ENCODE data around the gene COPS3. TPM values are rescaled to one million over a fixed set of nuclear protein-coding genes. Genes with fewer than 3 reads are reported as not detected.
A peak's percentile ranks its signal among the peaks of the same experiment; 100 is the strongest.

COPS3 gene
- total RNA-seq, result 100 to 1,000 TPM; 154 to 163 (median 161) TPM

- peaks cover 13% of the 10 kb centered on the region for H3K36me3 Mint-ChIP-seq (ENCODE audit: insufficient read depth)
- no peaks in the 10 kb centered on the region for H3K9me3 Mint-ChIP-seq
- peaks cover 32% of the 10 kb centered on the region for H3K4me1 Mint-ChIP-seq (ENCODE audit: low read depth)
- peak within 1 kb of the TSS; percentile 95 for H3K4me3 Mint-ChIP-seq
- ATAC-seq, result peak; percentile 93 to 95
- DNase-seq, result peak; percentile 96
- H3K27me3 Mint-ChIP-seq (ENCODE audit: low read depth), result no peaks in the 10 kb centered on the region
Observed at GRCh38 chr17:17280613-17281549, at the start of gene COPS3. TSS of gene COPS3 (minus strand) at chr17:17281246. CDS start at chr17:17281186, 60 bp downstream.

GRCh38 chr17:17328251-17328650 is 47.2 kb upstream of the COPS3 start:
- H3K27me3 Mint-ChIP-seq (ENCODE audit: low read depth), result no peaks in the 10 kb centered on the region
- H3K4me3 Mint-ChIP-seq, result no peak overlapping the region
- no peaks in the 10 kb centered on the region for H3K9me3 Mint-ChIP-seq
- H3K36me3 Mint-ChIP-seq (ENCODE audit: insufficient read depth), result no peaks in the 10 kb centered on the region
- DNase-seq (no peak), ATAC-seq (no peak)
- no peaks in the 10 kb centered on the region for H3K4me1 Mint-ChIP-seq (ENCODE audit: low read depth)

GRCh38 chr17:17326275-17326875 is 45.3 kb upstream of the COPS3 start:
- Mint-ChIP-seq H3K36me3 (ENCODE audit: insufficient read depth) (no peaks in the 10 kb centered on the region), H3K9me3 (no peaks in the 10 kb centered on the region), H3K27me3 (ENCODE audit: low read depth) (no peaks in the 10 kb centered on the region), H3K4me1 (ENCODE audit: low read depth) (no peaks in the 10 kb centered on the region), H3K4me3 (no peak overlapping the region)
- ATAC-seq (no peak), DNase-seq (no peak)

DNA sequence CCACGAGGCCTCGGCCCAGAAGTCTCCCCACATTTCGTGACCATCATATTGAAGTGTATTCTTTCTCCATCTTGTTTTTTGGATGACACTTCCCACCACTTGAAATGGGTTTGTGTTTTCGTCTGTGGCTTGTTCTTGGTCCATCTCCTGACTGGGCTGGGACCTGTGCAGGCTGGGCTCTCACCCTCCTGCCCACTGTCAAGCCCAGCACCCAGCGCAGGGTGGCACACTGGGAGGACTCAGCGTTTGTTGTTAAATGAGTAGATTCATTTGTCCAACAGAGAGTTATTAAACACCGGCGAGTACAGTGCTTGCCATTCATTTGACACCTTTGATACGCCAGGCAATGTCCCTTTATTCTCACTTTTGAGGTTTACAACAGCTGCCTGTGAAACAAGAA is 44.8 kb upstream of the COPS3 start:
- ATAC-seq (no peak), DNase-seq (no peak)
- no peaks in the 10 kb centered on the region for H3K9me3 Mint-ChIP-seq
- no peaks in the 10 kb centered on the region for H3K36me3 Mint-ChIP-seq (ENCODE audit: insufficient read depth)
- no peaks in the 10 kb centered on the region for H3K27me3 Mint-ChIP-seq (ENCODE audit: low read depth)
- H3K4me3 Mint-ChIP-seq, result no peak overlapping the region
- no peaks in the 10 kb centered on the region for H3K4me1 Mint-ChIP-seq (ENCODE audit: low read depth)

- ATAC-seq (no peak), DNase-seq (no peak)
- Mint-ChIP-seq H3K27me3 (ENCODE audit: low read depth) (no peaks in the 10 kb centered on the region), H3K4me1 (ENCODE audit: low read depth) (no peaks in the 10 kb centered on the region), H3K9me3 (no peaks in the 10 kb centered on the region), H3K4me3 (no peak overlapping the region), H3K36me3 (ENCODE audit: insufficient read depth) (no peaks in the 10 kb centered on the region)
Observed at GRCh38 chr17:17325228-17325627, 44.2 kb upstream of the COPS3 start.

- no peaks in the 10 kb centered on the region for H3K36me3 Mint-ChIP-seq (ENCODE audit: insufficient read depth)
- DNase-seq (no peak), ATAC-seq (no peak)
- no peak overlapping the region for H3K4me3 Mint-ChIP-seq
- H3K4me1 Mint-ChIP-seq (ENCODE audit: low read depth), result no peaks in the 10 kb centered on the region
- H3K27me3 Mint-ChIP-seq (ENCODE audit: low read depth), result no peaks in the 10 kb centered on the region
- no peaks in the 10 kb centered on the region for H3K9me3 Mint-ChIP-seq
Observed at GRCh38 chr17:17324616-17325015, 43.6 kb upstream of the COPS3 start.

DNA sequence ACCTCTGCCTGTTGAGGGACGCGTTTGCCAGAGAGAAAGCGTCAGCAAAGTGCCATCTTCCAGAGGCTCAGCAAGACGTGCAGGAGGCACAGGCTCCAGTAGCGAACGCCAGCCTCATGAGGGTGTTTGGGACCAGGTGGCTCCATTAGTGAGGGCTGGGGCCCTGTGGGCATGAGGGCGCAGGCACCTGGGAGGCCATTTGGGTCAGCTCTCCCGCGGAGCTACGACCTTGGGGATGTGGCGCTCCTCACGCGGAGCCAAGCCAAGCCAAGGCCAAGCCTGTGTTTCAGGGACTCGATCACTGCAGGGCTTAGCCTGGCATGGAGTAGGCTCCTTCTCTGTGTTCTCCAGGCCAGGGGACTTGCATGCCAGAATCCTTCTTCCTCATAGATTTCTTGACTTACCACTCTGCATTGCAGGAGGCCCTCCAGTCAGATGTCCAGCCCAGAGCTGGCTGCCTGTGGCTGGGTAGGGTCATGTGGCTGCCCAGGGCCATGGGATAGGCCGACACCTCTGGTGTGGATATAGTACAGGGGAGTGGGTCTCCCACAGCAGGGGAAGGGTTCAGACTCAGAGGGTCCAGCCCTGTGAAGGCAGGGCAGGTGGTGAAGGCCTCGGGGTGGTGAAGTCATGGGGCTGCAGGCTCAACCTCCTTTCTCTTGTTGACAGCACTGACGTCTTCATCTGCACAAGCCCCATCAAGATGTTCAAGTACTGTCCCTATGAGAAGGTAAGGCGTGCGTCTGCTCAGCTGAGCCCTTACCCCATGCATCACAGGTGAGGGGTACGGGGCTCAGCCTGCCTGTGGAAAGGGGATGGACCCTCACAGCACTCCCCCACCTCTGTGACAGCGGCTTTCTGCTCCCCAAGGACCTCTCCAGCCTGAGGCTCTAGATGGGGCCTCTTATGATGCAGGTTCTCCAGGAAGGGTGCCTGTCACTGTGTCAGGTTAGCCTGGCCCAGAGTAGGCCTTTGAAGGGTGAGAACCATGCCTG is 41.8 kb upstream of the COPS3 start:
- DNase-seq (no peak), ATAC-seq (no peak)
- H3K36me3 Mint-ChIP-seq (ENCODE audit: insufficient read depth), result no peaks in the 10 kb centered on the region
- H3K27me3 Mint-ChIP-seq (ENCODE audit: low read depth), result no peaks in the 10 kb centered on the region
- H3K4me1 Mint-ChIP-seq (ENCODE audit: low read depth), result no peaks in the 10 kb centered on the region
- no peak overlapping the region for H3K4me3 Mint-ChIP-seq
- no peaks in the 10 kb centered on the region for H3K9me3 Mint-ChIP-seq

DNA sequence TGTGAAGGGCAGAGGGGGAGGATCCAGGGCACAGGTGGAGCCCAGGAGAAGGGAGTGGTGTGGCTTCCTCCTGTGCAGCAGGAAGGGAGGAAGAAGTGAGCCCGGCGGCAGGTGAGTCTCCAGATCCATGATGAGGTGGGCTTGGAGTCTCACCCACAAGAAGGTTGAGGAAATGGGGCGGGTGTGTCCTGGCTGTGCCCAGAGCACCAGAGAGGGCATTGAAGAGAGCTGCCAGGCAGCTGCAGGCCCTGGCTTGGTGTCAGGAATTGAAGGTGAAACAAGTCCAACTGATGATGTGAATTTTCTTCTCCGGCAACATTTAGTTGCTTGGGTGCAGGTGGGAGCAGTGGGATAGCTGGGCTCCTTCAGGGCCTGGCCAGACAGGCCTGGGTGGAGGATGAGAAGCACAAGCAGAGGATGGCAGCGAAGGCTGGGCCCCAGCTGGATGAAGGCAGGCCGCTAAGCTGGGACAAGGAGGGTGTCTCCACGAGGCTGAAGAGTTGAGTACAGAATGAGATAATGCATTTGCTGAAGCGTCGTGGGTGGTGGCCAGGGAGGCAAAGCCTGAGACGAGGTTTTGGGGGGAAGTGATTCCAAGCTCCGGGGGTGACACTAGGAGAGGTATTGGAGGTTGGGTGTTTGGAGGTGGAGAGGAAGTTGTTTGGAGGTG is 40.4 kb upstream of the COPS3 start:
- no peak overlapping the region for H3K4me3 Mint-ChIP-seq
- H3K27me3 Mint-ChIP-seq (ENCODE audit: low read depth), result no peaks in the 10 kb centered on the region
- ATAC-seq, result no peak
- DNase-seq, result no peak
- H3K9me3 Mint-ChIP-seq, result no peaks in the 10 kb centered on the region
- no peaks in the 10 kb centered on the region for H3K36me3 Mint-ChIP-seq (ENCODE audit: insufficient read depth)
- H3K4me1 Mint-ChIP-seq (ENCODE audit: low read depth), result no peaks in the 10 kb centered on the region

DNA sequence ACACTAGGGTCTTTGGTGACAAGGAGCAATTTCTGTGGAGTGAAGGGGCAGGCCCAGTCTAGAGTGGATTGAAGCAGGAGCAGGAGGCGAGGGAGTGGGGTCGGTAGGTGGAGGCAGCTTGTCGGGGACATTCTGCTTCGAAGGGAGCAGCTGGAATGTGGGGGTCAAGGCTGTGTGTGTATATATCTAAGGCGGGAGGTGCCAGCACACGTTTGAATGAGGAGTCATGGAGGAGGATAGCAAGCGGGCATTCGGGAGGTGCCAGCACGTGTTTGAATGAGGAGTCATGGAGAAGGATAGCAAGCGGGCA is 39.8 kb upstream of the COPS3 start:
- ATAC-seq, result no peak
- Mint-ChIP-seq H3K27me3 (ENCODE audit: low read depth) (no peaks in the 10 kb centered on the region), H3K4me1 (ENCODE audit: low read depth) (no peaks in the 10 kb centered on the region)

GRCh38 chr17:17320188-17320910 is 39.3 kb upstream of the COPS3 start:
- H3K9me3 Mint-ChIP-seq, result no peaks in the 10 kb centered on the region
- no peaks in the 10 kb centered on the region for H3K36me3 Mint-ChIP-seq (ENCODE audit: insufficient read depth)
- no peaks in the 10 kb centered on the region for H3K4me1 Mint-ChIP-seq (ENCODE audit: low read depth)
- no peaks in the 10 kb centered on the region for H3K27me3 Mint-ChIP-seq (ENCODE audit: low read depth)
- no peak for ATAC-seq
- no peak for DNase-seq
- no peak overlapping the region for H3K4me3 Mint-ChIP-seq

More for the DNA sequence above, 39.8 kb upstream of the COPS3 start:
- Mint-ChIP-seq H3K4me3 (no peak overlapping the region), H3K36me3 (ENCODE audit: insufficient read depth) (no peaks in the 10 kb centered on the region), H3K9me3 (no peaks in the 10 kb centered on the region)
- DNase-seq, result no peak

DNA sequence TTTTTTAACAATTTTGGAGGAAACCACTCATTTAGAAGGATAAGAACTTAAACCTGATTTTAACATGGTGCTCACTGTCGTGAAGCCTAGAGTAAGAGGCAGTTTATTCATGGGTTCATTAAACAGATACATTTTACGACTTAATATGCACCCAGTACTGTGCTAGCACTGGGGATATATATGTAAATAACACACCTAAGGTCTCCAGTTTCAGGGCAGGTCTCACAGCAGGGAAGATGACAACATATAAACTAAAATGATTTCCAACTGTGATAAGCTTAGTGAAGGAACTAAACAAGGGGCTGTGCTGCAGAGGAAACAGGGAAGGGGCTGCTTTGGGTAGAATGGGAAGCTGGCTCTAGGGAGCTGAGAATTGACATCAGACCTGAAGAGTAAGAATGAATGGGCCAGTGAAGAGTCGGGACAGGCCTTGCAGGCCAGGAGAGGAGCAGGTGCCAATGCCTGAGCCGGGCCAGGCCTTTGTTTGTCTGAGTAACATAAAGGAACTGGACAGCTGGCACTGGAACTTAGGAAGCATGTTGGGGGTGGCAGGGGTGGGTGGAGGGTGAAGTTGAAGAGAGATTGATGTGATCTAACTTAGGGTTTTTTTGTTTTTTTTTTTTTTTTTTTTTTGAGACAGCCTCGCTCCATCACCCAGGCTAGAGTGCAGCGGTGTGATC is 34.2 kb upstream of the COPS3 start:
- H3K27me3 Mint-ChIP-seq (ENCODE audit: low read depth), result no peaks in the 10 kb centered on the region
- H3K9me3 Mint-ChIP-seq, result no peaks in the 10 kb centered on the region
- ATAC-seq (no peak), DNase-seq (no peak)
- H3K4me1 Mint-ChIP-seq (ENCODE audit: low read depth), result peaks cover 2% of the 10 kb centered on the region
- no peak overlapping the region for H3K4me3 Mint-ChIP-seq
- H3K36me3 Mint-ChIP-seq (ENCODE audit: insufficient read depth), result no peaks in the 10 kb centered on the region

GRCh38 chr17:17314501-17315071 is 33.5 kb upstream of the COPS3 start:
- H3K4me1 Mint-ChIP-seq (ENCODE audit: low read depth), result peaks cover 2% of the 10 kb centered on the region
- ATAC-seq, result no peak
- no peaks in the 10 kb centered on the region for H3K9me3 Mint-ChIP-seq
- no peak overlapping the region for H3K4me3 Mint-ChIP-seq
- no peak for DNase-seq
- H3K36me3 Mint-ChIP-seq (ENCODE audit: insufficient read depth), result no peaks in the 10 kb centered on the region
- H3K27me3 Mint-ChIP-seq (ENCODE audit: low read depth), result no peaks in the 10 kb centered on the region

Data from activated T-cell treated with anti-CD3 and anti-CD28 coated beads, Interleukin-2, amount 50 U/mL, for 4 hours (primary cell).